ENCODE results near the gene TMEM179B. TPM values are rescaled to one million over a fixed set of nuclear protein-coding genes. Genes with fewer than 3 reads are reported as not detected.

TMEM179B gene
- total RNA-seq, 3 donors from 2014 or later, result 26.8 to 35.4 (median 31.6) TPM

- H3K36me3 Mint-ChIP-seq (ENCODE audit: insufficient read depth), result peaks cover 18% of the 10 kb centered on the region
- ATAC-seq (no peak), DNase-seq (no peak)
- no peaks in the 10 kb centered on the region for H3K9me3 Mint-ChIP-seq
- peaks cover 28% of the 10 kb centered on the region for H3K4me1 Mint-ChIP-seq (ENCODE audit: low read depth)
- no peak overlapping the region for H3K4me3 Mint-ChIP-seq
- H3K27me3 Mint-ChIP-seq (ENCODE audit: low read depth), result no peaks in the 10 kb centered on the region
Measured at GRCh38 chr11:62774407-62774806, 12.8 kb upstream of the TMEM179B start.

GRCh38 chr11:62775646-62776045 lies 11.6 kb upstream of the TMEM179B start:
- DNase-seq (no peak), ATAC-seq (no peak)
- no peak overlapping the region for H3K4me3 Mint-ChIP-seq
- H3K36me3 Mint-ChIP-seq (ENCODE audit: insufficient read depth), result peaks cover 18% of the 10 kb centered on the region
- H3K4me1 Mint-ChIP-seq (ENCODE audit: low read depth), result peaks cover 17% of the 10 kb centered on the region
- no peaks in the 10 kb centered on the region for H3K9me3 Mint-ChIP-seq
- H3K27me3 Mint-ChIP-seq (ENCODE audit: low read depth), result no peaks in the 10 kb centered on the region

GRCh38 chr11:62777389-62777788 lies 9.8 kb upstream of the TMEM179B start:
- H3K27me3 Mint-ChIP-seq (ENCODE audit: low read depth), result no peaks in the 10 kb centered on the region
- H3K4me1 Mint-ChIP-seq (ENCODE audit: low read depth), result peaks cover 9% of the 10 kb centered on the region
- DNase-seq (no peak), ATAC-seq (peak in 1 of 2 donors; percentile 66)
- H3K9me3 Mint-ChIP-seq, result no peaks in the 10 kb centered on the region
- no peak overlapping the region for H3K4me3 Mint-ChIP-seq
- H3K36me3 Mint-ChIP-seq (ENCODE audit: insufficient read depth), result peaks cover 18% of the 10 kb centered on the region

GRCh38 chr11:62778441-62778840 lies 8.8 kb upstream of the TMEM179B start:
- H3K27me3 Mint-ChIP-seq (ENCODE audit: low read depth), result no peaks in the 10 kb centered on the region

GRCh38 chr11:62782753-62783152 lies 4.4 kb upstream of the TMEM179B start:
- Mint-ChIP-seq H3K9me3 (no peaks in the 10 kb centered on the region), H3K4me3 (no peak overlapping the region), H3K4me1 (ENCODE audit: low read depth) (peaks cover 14% of the 10 kb centered on the region), H3K36me3 (ENCODE audit: insufficient read depth) (peaks cover 9% of the 10 kb centered on the region), H3K27me3 (ENCODE audit: low read depth) (no peaks in the 10 kb centered on the region)
- ATAC-seq (no peak), DNase-seq (no peak)

More at GRCh38 chr11:62778441-62778840, 8.8 kb upstream of the TMEM179B start:
- Mint-ChIP-seq H3K4me1 (ENCODE audit: low read depth) (peaks cover 9% of the 10 kb centered on the region), H3K9me3 (no peaks in the 10 kb centered on the region), H3K4me3 (no peak overlapping the region), H3K36me3 (ENCODE audit: insufficient read depth) (peaks cover 23% of the 10 kb centered on the region)
- DNase-seq, result no peak
- ATAC-seq, result peak in 1 of 2 donors; percentile 30

GRCh38 chr11:62786318-62787004 lies 741 bp upstream of the TMEM179B start:
- peak; percentile 79 for DNase-seq
- peaks cover 5% of the 10 kb centered on the region for H3K36me3 Mint-ChIP-seq (ENCODE audit: insufficient read depth)
- no peaks in the 10 kb centered on the region for H3K9me3 Mint-ChIP-seq
- ATAC-seq, result peak; percentile 70 to 74
- peak overlapping the region; percentile 85 for H3K4me3 Mint-ChIP-seq
- H3K27me3 Mint-ChIP-seq (ENCODE audit: low read depth), result no peaks in the 10 kb centered on the region
- peaks cover 44% of the 10 kb centered on the region for H3K4me1 Mint-ChIP-seq (ENCODE audit: low read depth)

GRCh38 chr11:62788991-62789390 lies 1.8 kb downstream of the TMEM179B start:
- H3K36me3 Mint-ChIP-seq (ENCODE audit: insufficient read depth), result peaks cover 6% of the 10 kb centered on the region

GRCh38 chr11:62789576-62789975 lies 2.4 kb downstream of the TMEM179B start:
- H3K36me3 Mint-ChIP-seq (ENCODE audit: insufficient read depth), result peaks cover 11% of the 10 kb centered on the region
- H3K4me3 Mint-ChIP-seq, result peak overlapping the region; percentile 93
- H3K4me1 Mint-ChIP-seq (ENCODE audit: low read depth), result peaks cover 57% of the 10 kb centered on the region
- no peak for DNase-seq
- no peak for ATAC-seq
- H3K9me3 Mint-ChIP-seq, result no peaks in the 10 kb centered on the region
- no peaks in the 10 kb centered on the region for H3K27me3 Mint-ChIP-seq (ENCODE audit: low read depth)

More at GRCh38 chr11:62788991-62789390, 1.8 kb downstream of the TMEM179B start:
- Mint-ChIP-seq H3K9me3 (no peaks in the 10 kb centered on the region), H3K4me3 (peak overlapping the region; percentile 93), H3K27me3 (ENCODE audit: low read depth) (no peaks in the 10 kb centered on the region), H3K4me1 (ENCODE audit: low read depth) (peaks cover 54% of the 10 kb centered on the region)
- no peak for DNase-seq
- no peak for ATAC-seq

- Mint-ChIP-seq H3K27me3 (ENCODE audit: low read depth) (no peaks in the 10 kb centered on the region), H3K36me3 (ENCODE audit: insufficient read depth) (peaks cover 27% of the 10 kb centered on the region), H3K4me1 (ENCODE audit: low read depth) (peaks cover 48% of the 10 kb centered on the region), H3K9me3 (no peaks in the 10 kb centered on the region), H3K4me3 (peak within 1 kb of the TSS; percentile 90)
- ATAC-seq (peak; percentile 77 to 81), DNase-seq (peak; percentile 85)
Measured at GRCh38 chr11:62791501-62792201, 4.4 kb downstream of the TMEM179B start, which contains the start of gene TMEM223. TMEM223 (minus strand) TSS chr11:62792006; CDS start chr11:62791994, 12 bp downstream.

- Mint-ChIP-seq H3K4me1 (ENCODE audit: low read depth) (peaks cover 47% of the 10 kb centered on the region), H3K36me3 (ENCODE audit: insufficient read depth) (peaks cover 29% of the 10 kb centered on the region), H3K27me3 (ENCODE audit: low read depth) (no peaks in the 10 kb centered on the region), H3K4me3 (peak overlapping the region; percentile 90), H3K9me3 (no peaks in the 10 kb centered on the region)
- no peak for ATAC-seq
- DNase-seq, result no peak
Measured at GRCh38 chr11:62792202-62792575, 5.0 kb downstream of the TMEM179B start.

GRCh38 chr11:62794201-62794775 lies 7.1 kb downstream of the TMEM179B start:
- Mint-ChIP-seq H3K27me3 (ENCODE audit: low read depth) (no peaks in the 10 kb centered on the region), H3K9me3 (no peaks in the 10 kb centered on the region), H3K36me3 (ENCODE audit: insufficient read depth) (peaks cover 41% of the 10 kb centered on the region), H3K4me3 (no peak overlapping the region), H3K4me1 (ENCODE audit: low read depth) (peaks cover 31% of the 10 kb centered on the region)
- DNase-seq (no peak), ATAC-seq (no peak)

GRCh38 chr11:62796281-62796680 lies 9.1 kb downstream of the TMEM179B start:
- ATAC-seq, result no peak
- Mint-ChIP-seq H3K4me1 (ENCODE audit: low read depth) (peaks cover 13% of the 10 kb centered on the region), H3K9me3 (no peaks in the 10 kb centered on the region), H3K27me3 (ENCODE audit: low read depth) (no peaks in the 10 kb centered on the region), H3K36me3 (ENCODE audit: insufficient read depth) (peaks cover 53% of the 10 kb centered on the region), H3K4me3 (no peak overlapping the region)
- no peak for DNase-seq

- peaks cover 66% of the 10 kb centered on the region for H3K36me3 Mint-ChIP-seq (ENCODE audit: insufficient read depth)
Measured at GRCh38 chr11:62799486-62799885, 12.3 kb downstream of the TMEM179B start.

GRCh38 chr11:62801071-62801470 lies 13.9 kb downstream of the TMEM179B start:
- Mint-ChIP-seq H3K4me1 (ENCODE audit: low read depth) (peaks cover 19% of the 10 kb centered on the region), H3K4me3 (no peak overlapping the region), H3K27me3 (ENCODE audit: low read depth) (no peaks in the 10 kb centered on the region), H3K36me3 (ENCODE audit: insufficient read depth) (peaks cover 52% of the 10 kb centered on the region), H3K9me3 (no peaks in the 10 kb centered on the region)
- ATAC-seq (no peak), DNase-seq (no peak)

More at GRCh38 chr11:62799486-62799885, 12.3 kb downstream of the TMEM179B start:
- Mint-ChIP-seq H3K4me3 (no peak overlapping the region), H3K9me3 (no peaks in the 10 kb centered on the region), H3K27me3 (ENCODE audit: low read depth) (no peaks in the 10 kb centered on the region), H3K4me1 (ENCODE audit: low read depth) (peaks cover 16% of the 10 kb centered on the region)
- DNase-seq, result no peak
- ATAC-seq, result no peak

Data from activated T-cell treated with anti-CD3 and anti-CD28 coated beads, Interleukin-2, amount 50 U/mL, for 4 hours (primary cell).